K562 (cell line): ENCODE measurements around the gene SIRPG. TPM values are rescaled to one million over a fixed set of nuclear protein-coding genes. Genes with fewer than 3 reads are reported as not detected.

ENCODE experiments used
- ATAC-seq: fragments of 200-7000 bp; cut with Tn5 transposase; 3 replicates; pipeline ENCODE4 v1.9.1; 2020; ENCODE audit warnings: moderate library complexity
- BruUV-seq: library from RNA; stranded (reverse); fragments of 400-500 nt; replicated peaks from 2 replicates; lab custom pipeline; 2021; lab: Mats Ljungman, UMichigan
- CTCF ChIA-PET: fragments of 300-600 bp; formaldehyde crosslinking; extraction: SDS; loops from one replicate; lab custom pipeline; 2021; ENCODE audit warnings: low intra/inter-chr PET ratio; lab: Yijun Ruan, JAX
- POLR2A ChIA-PET: fragments of 300-600, 350-650 bp; sonication (Branson Sonifier 250); formaldehyde crosslinking; extraction: SDS; loops from one replicate; lab custom pipeline; 2021; ENCODE audit warnings: antibody characterized with exemption, inconsistent platforms; lab: Yijun Ruan, JAX
- DNase-seq, 4 experiments: peaks; one replicate each; pipeline versions ENCODE4 v3.0.0 to v3.0.0-alpha.2; 2011 to 2018; ENCODE audit warnings: low spot score in 3 of 4, mixed read lengths in 3 of 4; ENCODE audit errors: extremely low read depth in 1 of 4
- FAIRE-seq: peaks from 2 replicates; lab custom pipeline; 2011; peaks lifted over from hg19 to GRCh38; lab: Jason Lieb, UNC
- H2AFZ ChIP-seq: 2 replicates; pipeline ENCODE4 v1.6.0; 2011; ENCODE audit warnings: low read depth, low read length, control low read depth, inconsistent platforms
- H3K27ac ChIP-seq: fragments of 200-600 bp; 3 replicates; pipeline ENCODE4 v1.8.0; 2011; ENCODE audit warnings: low read depth, mild to moderate bottlenecking, control low read depth, inconsistent platforms, low read length, moderate library complexity, mixed read lengths; ENCODE audit errors: extremely low read depth
- H3K27me3 ChIP-seq, 2 experiments: fragments of 300-600 bp in 1 of 2; 2 replicates in 1 of 2; 3 replicates in 1 of 2; pipeline versions ENCODE4 v1.6.0 to v1.8.0; 2011; ENCODE audit warnings: inconsistent platforms in 2 of 2, low read length in 2 of 2, mild to moderate bottlenecking in 1 of 2, mixed read lengths in 1 of 2, moderate library complexity in 1 of 2; ENCODE audit not compliant: control insufficient read depth in 2 of 2, insufficient read depth in 2 of 2
- H3K36me3 ChIP-seq: fragments of 300-600 bp; 3 replicates; pipeline ENCODE4 v1.8.0; 2011; ENCODE audit warnings: mild to moderate bottlenecking, low read length, inconsistent platforms; ENCODE audit not compliant: control insufficient read depth, insufficient read depth
- H3K4me1 ChIP-seq, 2 experiments: fragments of 200-600 bp in 1 of 2; replicated peaks in 1 of 2; 2 replicates in 1 of 2; 3 replicates in 1 of 2; pipeline versions ENCODE4 v1.5.1 to v1.8.0; 2011; ENCODE audit warnings: inconsistent platforms in 2 of 2, low read length in 2 of 2, mild to moderate bottlenecking in 1 of 2, mixed read lengths in 1 of 2, moderate library complexity in 1 of 2; ENCODE audit not compliant: control insufficient read depth in 2 of 2, insufficient read depth in 2 of 2
- H3K4me2 ChIP-seq: 2 replicates; pipeline ENCODE4 v1.6.1; 2011; ENCODE audit warnings: low read length, control low read depth, inconsistent platforms, mixed read lengths; ENCODE audit not compliant: insufficient read depth
- H3K4me3 ChIP-seq: fragments of 200-600 bp; sonication (generic), shearing (Covaris generic); 2 replicates; pipeline ENCODE4 v1.5.1; 2016; ENCODE audit warnings: control low read depth, inconsistent platforms
- H3K79me2 ChIP-seq: fragments of 200-600 bp; 3 replicates; pipeline ENCODE4 v1.8.0; 2011; ENCODE audit warnings: low read length, inconsistent platforms; ENCODE audit not compliant: control insufficient read depth, insufficient read depth
- H3K9ac ChIP-seq, 2 experiments: 2 replicates each; pipeline versions ENCODE4 v1.6.0 to v1.6.1; 2011; ENCODE audit warnings: low read depth in 2 of 2, low read length in 2 of 2, control low read depth in 1 of 2, inconsistent platforms in 1 of 2, mild to moderate bottlenecking in 1 of 2, mixed read lengths in 1 of 2; ENCODE audit not compliant: insufficient read depth in 1 of 2
- H3K9me1 ChIP-seq: one replicate; pipeline ENCODE4 v1.6.0; 2011; ENCODE audit warnings: inconsistent platforms, mild to moderate bottlenecking, low read length, moderate library complexity; ENCODE audit not compliant: control insufficient read depth, insufficient read depth
- H3K9me3 ChIP-seq: replicated peaks from 2 replicates; pipeline ENCODE4 v1.5.1; 2011; ENCODE audit warnings: low read depth, low read length, inconsistent platforms; ENCODE audit not compliant: control insufficient read depth, insufficient read depth
- H4K20me1 ChIP-seq: replicated peaks from 2 replicates; pipeline ENCODE4 v1.6.1; 2011; ENCODE audit warnings: low read length, inconsistent platforms, mixed read lengths; ENCODE audit not compliant: control insufficient read depth, insufficient read depth
- ESRRA ChIP-seq: fragments of 450-650 bp; IDR thresholded peaks from 2 replicates; pipeline ENCODE4 v1.6.1; 2014; ENCODE audit warnings: low read depth, mild to moderate bottlenecking, moderate library complexity, borderline replicate concordance
- EWSR1 ChIP-seq: fragments of 450-650 bp; IDR thresholded peaks from 2 replicates; pipeline ENCODE4 v1.6.1; 2018; ENCODE audit warnings: borderline replicate concordance, mild to moderate bottlenecking, low read depth, moderate library complexity; ENCODE audit not compliant: partially characterized antibody
- PCBP1 ChIP-seq: fragments of 200-400 bp; formaldehyde crosslinking; IDR thresholded peaks from 2 replicates; pipeline ENCODE4 v1.6.1; 2018; ENCODE audit warnings: mild to moderate bottlenecking, low read depth, low read length; ENCODE audit not compliant: poor library complexity, severe bottlenecking
- XRCC4 ChIP-seq: IDR thresholded peaks from one replicate; pipeline ENCODE4 v1.6.1; 2011; ENCODE audit not compliant: insufficient read depth, insufficient read length; ENCODE audit errors: extremely low read depth
- ZNF586 ChIP-seq: fragments of 450-650 bp; formaldehyde crosslinking; conservative IDR thresholded peaks from 2 replicates; pipeline ENCODE4 v1.4.0; 2020; ENCODE audit warnings: mild to moderate bottlenecking, moderate library complexity
- WGBS: fragments of 100-300 bp; shearing (Covaris generic); methylation state at CpG from one replicate; pipeline ENCODE4 v1.1.6; 2016; ENCODE audit warnings: low coverage, mixed read lengths; ENCODE audit not compliant: insufficient coverage; ENCODE audit errors: missing lambda C conversion rate; 5-methylcytosine and 5-hydroxymethylcytosine counted together
- in situ Hi-C: fragments of 300-500 bp; cut with MboI; formaldehyde crosslinking; loops from 4 replicates; pipeline ENCODE4 v1.15.0; 2018; ENCODE audit warnings: inconsistent platforms, mixed read lengths
- intact Hi-C: fragments of 100-400 bp; cut with micrococcal nuclease; formaldehyde crosslinking; loops from 2 replicates; pipeline ENCODE4 v1.14.2; 2022
- polyA plus RNA-seq, 8 experiments: library from polyadenylated mRNA; depleted of rRNA in 4 of 8; stranded (reverse) in 5 of 8; unstranded in 3 of 8; fragments of >200 nt; fragmentation: Nextera tagmentation in 2 of 8; fragmentation: Illumina TruSeq in 1 of 8; extraction: Ambion mirVana in 2 of 8; extraction: Trizol in 1 of 8; gene quantifications; 2 replicates each; pipeline versions ENCODE4 v1.2.1 to v1.2.3, GENCODE V29; 2011 to 2014; ENCODE audit warnings: inconsistent platforms in 1 of 8, missing spikeins in 1 of 8
- total RNA-seq, 7 experiments: library from RNA; depleted of rRNA in 6 of 7; stranded (reverse); fragments of >200 nt in 6 of 7; fragmentation: Illumina TruSeq in 2 of 7; extraction: Trizol in 2 of 7; gene quantifications; 2 replicates each; pipeline versions ENCODE4 v1.2.1 to v1.2.3, GENCODE V29; 2011 to 2021; ENCODE audit warnings: low replicate concordance in 1 of 7
- TF ChIP-seq, protein P1 (sequence below), 2 experiments: IDR thresholded peaks; 2 replicates each; pipeline ENCODE4 v1.6.1; 2011; ENCODE audit warnings: borderline replicate concordance in 1 of 2, control low read depth in 1 of 2, low read depth in 1 of 2, low read length in 1 of 2, mild to moderate bottlenecking in 1 of 2, mixed read lengths in 1 of 2, moderate library complexity in 1 of 2; ENCODE audit not compliant: insufficient read depth in 1 of 2, insufficient read length in 1 of 2, poor library complexity in 1 of 2, severe bottlenecking in 1 of 2; ENCODE audit errors: extremely low read depth in 1 of 2

SIRPG gene
- total and polyA plus RNA-seq, 9 of the 15 experiments (the other 6 are each of a cell fraction or from before 2014, with no cell fraction given), result not detected

DNA sequence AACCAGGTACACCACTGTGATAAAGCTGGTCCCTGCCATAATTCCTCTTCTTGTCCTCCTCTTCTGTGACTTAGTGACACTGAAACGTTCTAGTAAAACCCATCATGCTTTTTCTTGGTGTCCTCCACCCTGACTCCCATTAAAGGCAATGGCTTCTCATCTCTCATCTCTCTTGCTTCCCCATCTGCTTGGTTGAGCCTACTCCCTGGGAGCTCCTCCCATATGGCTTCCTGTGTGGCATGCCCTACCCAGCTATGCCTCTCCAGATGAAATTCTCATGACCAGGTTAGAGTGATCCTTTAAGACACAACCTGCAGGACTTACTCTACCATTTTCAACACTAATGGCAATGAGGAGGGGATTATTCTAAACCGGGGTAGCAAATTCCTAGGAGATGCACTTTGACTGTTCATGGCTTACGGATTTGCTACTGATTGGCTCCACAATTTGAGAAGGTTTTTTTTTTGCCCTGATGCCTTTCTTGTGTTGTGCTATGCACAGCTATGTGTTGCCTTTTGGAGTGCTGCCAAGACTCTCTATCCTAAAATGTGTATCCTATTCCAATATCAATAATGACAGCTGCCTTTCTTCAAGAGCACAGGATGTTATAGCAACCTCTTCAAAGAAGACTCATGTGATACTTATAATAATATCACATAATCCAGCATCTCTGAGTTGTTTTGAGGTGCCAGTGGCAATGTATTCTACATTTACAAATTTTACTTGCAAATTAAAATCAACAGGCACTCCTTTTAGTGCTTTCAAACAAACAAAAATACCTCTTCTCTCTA lies 6.1 kb downstream of the SIRPG start:
- Histone ChIP-seq H2AFZ (no peak overlapping the region), H3K9ac (no peak overlapping the region), H3K27me3 (peaks cover 0 to 7% of the 10 kb centered on the region in 2 experiments; a peak in 3 of 5 replicates)
- in situ Hi-C loops, result no loop called here
- ATAC-seq (no peak), FAIRE-seq (no peak)
- intact Hi-C loops, result no loop called here
- CTCF ChIA-PET, result no interaction called here
- no peak for TF ChIP-seq ZNF586 (CRISPR knock-in tag)
- no peak for TF ChIP-seq PCBP1
- no peak for TF ChIP-seq ESRRA
- TF ChIP-seq EWSR1, result no peak
- TF ChIP-seq, protein P1, sequence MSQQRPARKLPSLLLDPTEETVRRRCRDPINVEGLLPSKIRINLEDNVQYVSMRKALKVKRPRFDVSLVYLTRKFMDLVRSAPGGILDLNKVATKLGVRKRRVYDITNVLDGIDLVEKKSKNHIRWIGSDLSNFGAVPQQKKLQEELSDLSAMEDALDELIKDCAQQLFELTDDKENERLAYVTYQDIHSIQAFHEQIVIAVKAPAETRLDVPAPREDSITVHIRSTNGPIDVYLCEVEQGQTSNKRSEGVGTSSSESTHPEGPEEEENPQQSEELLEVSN (IDR thresholded peaks at IDR 0.05; ENCODE audit: borderline replicate concordance in 1 of 2, extremely low read depth in 1 of 2, insufficient read depth in 1 of 2, insufficient read length in 1 of 2, low read depth in 1 of 2, low read length in 1 of 2, poor library complexity in 1 of 2, severe bottlenecking in 1 of 2), result no peak
- TF ChIP-seq XRCC4, result no peak
- TF ChIP-seq, all 486 proteins: peak for 0
- DNase-seq, result no peak
- no peak overlapping the region for H3K27ac ChIP-seq
- BruUV-seq, result no TSS peak
- H3K79me2 ChIP-seq, result no peaks in the 10 kb centered on the region
- 0% methylated on average over 3 of the region's 3 CpGs for WGBS
- no peaks in the 10 kb centered on the region for H3K9me3 ChIP-seq
- POLR2A ChIA-PET, result no interaction called here
- H4K20me1 ChIP-seq, result no peaks in the 10 kb centered on the region
- H3K4me2 ChIP-seq, result no peak overlapping the region
- no peaks in the 10 kb centered on the region for H3K9me1 ChIP-seq
- H3K4me3 ChIP-seq, result no peak overlapping the region
- H3K36me3 ChIP-seq, result no peaks in the 10 kb centered on the region
- no peaks in the 10 kb centered on the region for H3K4me1 ChIP-seq
